Astrocyte (in vitro differentiated cells and primary cell): ENCODE measurements around the gene ADNP. TPM values are rescaled to one million over a fixed set of nuclear protein-coding genes. Genes with fewer than 3 reads are reported as not detected.

Experiments used
- DNase-seq: peaks from one replicate; pipeline ENCODE4 v3.0.0-alpha.2; 2010; ENCODE audit warnings: low read depth
- FAIRE-seq: peaks from 2 replicates; lab custom pipeline; 2011; peaks lifted over from hg19 to GRCh38; lab: Jason Lieb, UNC
- H2AFZ ChIP-seq: 2 replicates; pipeline ENCODE4 v1.6.0; 2012; ENCODE audit warnings: low read depth, low read length, inconsistent platforms
- H3K27ac ChIP-seq: 2 replicates; pipeline ENCODE4 v1.5.1; 2011; ENCODE audit warnings: low read depth, low read length, inconsistent platforms
- H3K27me3 ChIP-seq: 2 replicates; pipeline ENCODE4 v1.6.0; 2011; ENCODE audit warnings: low read length, inconsistent platforms; ENCODE audit not compliant: insufficient read depth
- H3K36me3 ChIP-seq: 2 replicates; pipeline ENCODE4 v1.5.1; 2011; ENCODE audit warnings: low read length, inconsistent platforms; ENCODE audit not compliant: insufficient read depth
- H3K4me1 ChIP-seq: 2 replicates; pipeline ENCODE4 v1.5.1; 2011; ENCODE audit warnings: low read length, inconsistent platforms; ENCODE audit not compliant: insufficient read depth
- H3K4me2 ChIP-seq: 2 replicates; pipeline ENCODE4 v1.6.0; 2012; ENCODE audit warnings: low read length, inconsistent platforms
- H3K4me3 ChIP-seq: 2 replicates; pipeline ENCODE4 v1.5.1; 2011; ENCODE audit warnings: low read depth, mild to moderate bottlenecking, low read length, inconsistent platforms; ENCODE audit not compliant: insufficient read depth
- H3K79me2 ChIP-seq: 2 replicates; pipeline ENCODE4 v1.6.0; 2012; ENCODE audit warnings: mild to moderate bottlenecking, low read length, inconsistent platforms; ENCODE audit not compliant: insufficient read depth
- H3K9ac ChIP-seq: 2 replicates; pipeline ENCODE4 v1.6.0; 2012; ENCODE audit warnings: mild to moderate bottlenecking, low read length, inconsistent platforms
- H3K9me3 ChIP-seq: 2 replicates; pipeline ENCODE4 v1.5.1; 2012; ENCODE audit warnings: low read depth, mild to moderate bottlenecking, low read length, inconsistent platforms; ENCODE audit not compliant: insufficient read depth
- H4K20me1 ChIP-seq: 2 replicates; pipeline ENCODE4 v1.6.0; 2012; ENCODE audit warnings: low read length, inconsistent platforms; ENCODE audit not compliant: insufficient read depth
- H3K27ac Mint-ChIP-seq: one replicate; pipeline ENCODE4 v1.8.0; 2021; ENCODE audit warnings: mild to moderate bottlenecking, mixed read lengths; ENCODE audit not compliant: unreplicated experiment
- H3K27me3 Mint-ChIP-seq: one replicate; pipeline ENCODE4 v1.8.0; 2021; ENCODE audit warnings: low read depth, mixed read lengths; ENCODE audit not compliant: unreplicated experiment
- H3K36me3 Mint-ChIP-seq: one replicate; pipeline ENCODE4 v1.8.0; 2021; ENCODE audit warnings: low read depth, mixed read lengths; ENCODE audit not compliant: unreplicated experiment
- H3K4me1 Mint-ChIP-seq: one replicate; pipeline ENCODE4 v1.8.0; 2021; ENCODE audit warnings: low read depth, mixed read lengths; ENCODE audit not compliant: unreplicated experiment
- H3K4me3 Mint-ChIP-seq: one replicate; pipeline ENCODE4 v1.8.0; 2021; ENCODE audit warnings: mild to moderate bottlenecking, moderate library complexity, mixed read lengths; ENCODE audit not compliant: unreplicated experiment
- H3K9me3 Mint-ChIP-seq: one replicate; pipeline ENCODE4 v1.8.0; 2021; ENCODE audit warnings: mild to moderate bottlenecking, mixed read lengths; ENCODE audit not compliant: unreplicated experiment
- CTCF ChIP-seq: IDR thresholded peaks from 2 replicates; pipeline ENCODE4 v1.5.1; 2011; ENCODE audit warnings: low read depth, mild to moderate bottlenecking, inconsistent platforms, low read length, moderate library complexity; ENCODE audit not compliant: insufficient read depth
- EZH2 ChIP-seq: IDR thresholded peaks from 2 replicates; pipeline ENCODE4 v1.6.1; 2012; ENCODE audit warnings: mild to moderate bottlenecking, low read length, inconsistent platforms; ENCODE audit not compliant: insufficient read depth
- total RNA-seq: library from RNA; stranded (reverse); gene quantifications from 2 replicates; pipeline ENCODE4 v1.2.1, GENCODE V29; 2021

ADNP gene
- total RNA-seq, 1 donor from 2014 or later = 72.1 TPM

- Histone ChIP-seq H3K27ac (no peak overlapping the region), H3K27me3 (no peaks in the 10 kb centered on the region), H3K4me1 (peaks cover 38% of the 10 kb centered on the region), H3K36me3 (peaks cover 3% of the 10 kb centered on the region), H4K20me1 (peaks cover 100% of the 10 kb centered on the region), H3K9ac (no peak overlapping the region), H3K9me3 (no peaks in the 10 kb centered on the region), H3K79me2 (peaks cover 100% of the 10 kb centered on the region), H2AFZ (no peak overlapping the region), H3K4me3 (no peak overlapping the region), H3K4me2 (peak overlapping the region; percentile 47)
- Mint-ChIP-seq H3K4me3 (no peak overlapping the region), H3K9me3 (no peaks in the 10 kb centered on the region), H3K27ac (peak overlapping the region; percentile 29), H3K36me3 (peaks cover 10% of the 10 kb centered on the region), H3K4me1 (peaks cover 65% of the 10 kb centered on the region), H3K27me3 (no peaks in the 10 kb centered on the region)
- no peak for FAIRE-seq
- TF ChIP-seq EZH2 = no peak
- no peak for TF ChIP-seq CTCF
- DNase-seq = peak; percentile 36
These were observed 15.8 kb downstream of the ADNP start for GRCh38 chr20:50915424-50915823.

- peak overlapping the region; percentile 1 for H3K9ac ChIP-seq
- peak; percentile 83 for DNase-seq
- no peaks in the 10 kb centered on the region for H3K27me3 ChIP-seq
- H3K4me1 ChIP-seq = peaks cover 38% of the 10 kb centered on the region
- Mint-ChIP-seq H3K4me3 (peak overlapping the region; percentile 37), H3K9me3 (no peaks in the 10 kb centered on the region), H3K36me3 (peaks cover 10% of the 10 kb centered on the region), H3K27me3 (no peaks in the 10 kb centered on the region), H3K4me1 (peaks cover 69% of the 10 kb centered on the region), H3K27ac (peak overlapping the region; percentile 4)
- H3K4me3 ChIP-seq = no peak overlapping the region
- no peak overlapping the region for H2AFZ ChIP-seq
- H3K79me2 ChIP-seq = peaks cover 100% of the 10 kb centered on the region
- no peaks in the 10 kb centered on the region for H3K9me3 ChIP-seq
- no peak for FAIRE-seq
- peak overlapping the region; percentile 25 for H3K27ac ChIP-seq
- peaks cover 2% of the 10 kb centered on the region for H3K36me3 ChIP-seq
- TF ChIP-seq CTCF (no peak), EZH2 (no peak)
- peaks cover 100% of the 10 kb centered on the region for H4K20me1 ChIP-seq
- peak overlapping the region; percentile 41 for H3K4me2 ChIP-seq
These were observed 17.4 kb downstream of the ADNP start for GRCh38 chr20:50913690-50914375.

- Mint-ChIP-seq H3K4me3 (no peak overlapping the region), H3K27ac (no peak overlapping the region)
These were observed 19.5 kb downstream of the ADNP start for GRCh38 chr20:50911716-50912115.

More at GRCh38 chr20:50911716-50912115, 19.5 kb downstream of the ADNP start:
- Histone ChIP-seq H3K36me3 (no peaks in the 10 kb centered on the region), H3K27me3 (no peaks in the 10 kb centered on the region), H3K9ac (no peak overlapping the region), H3K79me2 (peaks cover 100% of the 10 kb centered on the region), H3K27ac (no peak overlapping the region), H3K4me2 (peak overlapping the region; percentile 20), H4K20me1 (peaks cover 99% of the 10 kb centered on the region), H3K4me3 (no peak overlapping the region), H3K9me3 (no peaks in the 10 kb centered on the region), H2AFZ (no peak overlapping the region), H3K4me1 (peaks cover 37% of the 10 kb centered on the region)
- H3K36me3 Mint-ChIP-seq = peaks cover 5% of the 10 kb centered on the region
- TF ChIP-seq EZH2 (no peak), CTCF (no peak)
- peaks cover 56% of the 10 kb centered on the region for H3K4me1 Mint-ChIP-seq
- FAIRE-seq = no peak
- DNase-seq = no peak
- H3K9me3 Mint-ChIP-seq = no peaks in the 10 kb centered on the region
- no peaks in the 10 kb centered on the region for H3K27me3 Mint-ChIP-seq
